HG02852 (cell line): ENCODE data around the gene NOX3.
"Not testable (repeated sequence)": the region's sequence is repeated elsewhere in the genome, so short reads cannot be mapped to it uniquely, and the experiment has no call there.

Source experiments
- ATAC-seq: cut with Tn5 transposase; IDR thresholded peaks from one replicate; pipeline ENCODE4 v1.9.1; 2021; ENCODE audit warnings: mild to moderate bottlenecking, moderate library complexity; ENCODE audit not compliant: unreplicated experiment

The NOX3 gene

GRCh38 chr6:155374681-155375080 lies 81.0 kb downstream of the NOX3 start:
- no peak for ATAC-seq

GRCh38 chr6:155373276-155373675 lies 82.4 kb downstream of the NOX3 start:
- ATAC-seq = no peak

GRCh38 chr6:155372256-155372655 lies 83.4 kb downstream of the NOX3 start:
- no peak for ATAC-seq

GRCh38 chr6:155371230-155371629 lies 84.4 kb downstream of the NOX3 start:
- ATAC-seq = no peak

GRCh38 chr6:155366325-155366724 lies 89.3 kb downstream of the NOX3 start:
- no peak for ATAC-seq

- no peak for ATAC-seq
Measured at GRCh38 chr6:155364844-155365437, 90.7 kb downstream of the NOX3 start.

GRCh38 chr6:155364021-155364420 lies 91.6 kb downstream of the NOX3 start:
- ATAC-seq = not testable (repeated sequence)

- ATAC-seq = not testable (repeated sequence)
Measured at GRCh38 chr6:155362968-155363632, 92.5 kb downstream of the NOX3 start.

- ATAC-seq = no peak
Measured at GRCh38 chr6:155354167-155354566, 101.5 kb downstream of the NOX3 start.

GRCh38 chr6:155352811-155353210 lies 102.8 kb downstream of the NOX3 start:
- ATAC-seq = no peak

- ATAC-seq = no peak
Measured at GRCh38 chr6:155352130-155352420, 103.6 kb downstream of the NOX3 start.

- peak; percentile 92 for ATAC-seq
Measured at GRCh38 chr6:155351273-155352129, 104.1 kb downstream of the NOX3 start.

- ATAC-seq = no peak
Measured at GRCh38 chr6:155349956-155350355, 105.7 kb downstream of the NOX3 start.

GRCh38 chr6:155349129-155349528 lies 106.5 kb downstream of the NOX3 start:
- ATAC-seq = no peak

- ATAC-seq = no peak
Measured at GRCh38 chr6:155347800-155348199, 107.8 kb downstream of the NOX3 start.

GRCh38 chr6:155346957-155347356 lies 108.7 kb downstream of the NOX3 start:
- ATAC-seq = no peak
